IPS-20b (cell line): ENCODE results near the gene CHDH.

Experiments
- H3K27ac ChIP-seq: one replicate; pipeline ENCODE4 v1.5.1; 2013; ENCODE audit warnings: low read length
- H3K27me3 ChIP-seq: 2 replicates; pipeline ENCODE4 v1.6.1; 2013; ENCODE audit warnings: mild to moderate bottlenecking, low read length, inconsistent platforms; ENCODE audit not compliant: insufficient read depth
- H3K36me3 ChIP-seq: 2 replicates; pipeline ENCODE4 v1.6.1; 2013; ENCODE audit warnings: low read depth, mild to moderate bottlenecking, inconsistent platforms, low read length, moderate library complexity; ENCODE audit not compliant: insufficient read depth
- H3K4me1 ChIP-seq: 2 replicates; pipeline ENCODE4 v1.6.1; 2013; ENCODE audit warnings: mild to moderate bottlenecking, control low read depth, inconsistent platforms, low read length, moderate library complexity; ENCODE audit not compliant: insufficient read depth
- H3K4me3 ChIP-seq: 2 replicates; pipeline ENCODE4 v1.5.1; 2013; ENCODE audit warnings: mild to moderate bottlenecking, low read length, inconsistent platforms
- H3K9ac ChIP-seq: 2 replicates; pipeline ENCODE4 v1.6.1; 2013; ENCODE audit warnings: low read depth, mild to moderate bottlenecking, inconsistent platforms, low read length, moderate library complexity
- H3K9me3 ChIP-seq: 2 replicates; pipeline ENCODE4 v1.6.1; 2013; ENCODE audit warnings: mild to moderate bottlenecking, low read depth, low read length, inconsistent platforms; ENCODE audit not compliant: insufficient read depth

The CHDH gene

DNA sequence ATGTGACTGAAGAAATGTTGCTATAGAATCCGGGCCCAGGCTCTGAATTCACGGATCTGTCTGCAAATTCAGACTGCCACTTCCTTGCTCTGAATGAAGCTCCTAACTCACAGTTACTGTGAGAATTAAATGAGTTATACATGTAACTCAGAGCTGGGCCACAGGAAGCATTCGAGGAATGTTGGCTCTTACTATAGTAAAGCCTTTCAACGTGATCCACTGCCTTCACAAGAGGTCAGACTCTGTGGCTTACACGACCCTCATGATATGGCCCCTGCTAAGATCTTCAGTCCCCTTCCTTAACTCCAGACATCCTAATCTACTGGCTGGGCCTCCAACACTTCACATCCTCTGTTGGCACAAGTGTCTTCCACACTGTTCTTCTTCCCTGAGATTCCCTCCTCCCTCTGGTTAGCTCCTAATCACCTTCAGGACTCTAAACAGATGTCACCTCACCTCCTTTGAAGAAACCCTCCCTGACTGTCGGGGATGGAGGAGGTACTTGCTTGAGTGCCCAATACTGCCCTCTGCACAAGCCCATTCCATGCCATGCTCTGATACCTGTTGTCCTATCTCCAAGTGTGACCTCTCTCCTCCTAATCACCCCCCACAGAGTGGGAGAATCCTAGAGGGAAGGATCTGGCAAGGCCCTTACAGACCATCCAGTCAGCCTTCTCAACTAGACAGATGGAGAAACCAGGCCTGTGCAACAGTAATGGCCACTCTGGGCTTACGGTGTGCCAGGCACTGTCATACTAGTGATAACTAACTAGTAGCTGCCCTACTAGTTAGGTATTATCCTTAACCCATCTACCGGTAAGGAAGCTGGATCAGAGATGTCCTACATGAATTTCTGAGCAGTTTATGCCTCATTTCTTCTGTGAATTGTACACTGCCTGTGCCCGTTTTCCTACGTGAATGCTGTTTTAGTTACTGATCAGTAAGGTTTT lies 34.5 kb upstream of the CHDH start:
- Histone ChIP-seq H3K4me3 (peak overlapping the region; percentile 87), H3K4me1 (peaks cover 8% of the 10 kb centered on the region), H3K9me3 (no peaks in the 10 kb centered on the region), H3K27me3 (no peaks in the 10 kb centered on the region), H3K27ac (no peak overlapping the region), H3K9ac (peak overlapping the region; percentile 97), H3K36me3 (peaks cover 59% of the 10 kb centered on the region)

DNA sequence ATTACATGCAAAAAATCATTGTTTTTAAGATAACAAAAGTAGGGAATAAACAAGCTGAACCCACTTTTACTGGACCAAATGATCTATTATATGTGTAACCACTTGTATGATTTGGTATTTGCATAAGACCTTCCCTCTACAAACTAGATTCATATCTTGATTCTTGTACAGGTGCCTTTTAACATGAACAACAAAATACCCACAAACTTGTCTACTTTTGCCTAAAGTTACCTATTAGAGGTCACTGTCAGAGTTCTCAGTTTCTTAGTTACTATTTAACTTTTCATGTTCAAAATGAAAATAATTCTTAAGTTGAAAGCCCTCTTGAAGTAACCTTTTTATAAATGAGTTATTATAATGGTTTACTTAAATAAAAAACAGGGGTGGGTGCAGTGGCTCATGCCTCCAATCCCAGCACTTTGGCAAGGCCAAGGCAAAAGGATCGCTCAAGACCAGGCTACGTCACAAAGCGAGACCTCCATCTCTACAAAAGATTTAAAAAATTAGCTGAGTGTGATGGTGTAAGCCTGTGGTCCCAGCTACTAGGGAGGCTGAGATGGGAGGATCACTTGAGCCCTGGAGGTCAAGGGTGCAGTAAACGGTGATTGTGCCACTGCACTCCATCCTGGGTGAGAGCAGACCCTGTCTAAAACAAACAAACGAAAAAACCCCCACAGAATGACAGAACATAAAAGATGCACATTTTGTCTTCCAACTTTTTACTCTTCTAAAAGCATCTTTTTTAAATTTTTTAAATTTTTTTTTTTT lies 19.7 kb upstream of the CHDH start:
- Histone ChIP-seq H3K27me3 (no peaks in the 10 kb centered on the region), H3K27ac (no peak overlapping the region), H3K9ac (no peak overlapping the region), H3K4me1 (no peaks in the 10 kb centered on the region), H3K36me3 (peaks cover 85% of the 10 kb centered on the region), H3K9me3 (no peaks in the 10 kb centered on the region), H3K4me3 (no peak overlapping the region)

DNA sequence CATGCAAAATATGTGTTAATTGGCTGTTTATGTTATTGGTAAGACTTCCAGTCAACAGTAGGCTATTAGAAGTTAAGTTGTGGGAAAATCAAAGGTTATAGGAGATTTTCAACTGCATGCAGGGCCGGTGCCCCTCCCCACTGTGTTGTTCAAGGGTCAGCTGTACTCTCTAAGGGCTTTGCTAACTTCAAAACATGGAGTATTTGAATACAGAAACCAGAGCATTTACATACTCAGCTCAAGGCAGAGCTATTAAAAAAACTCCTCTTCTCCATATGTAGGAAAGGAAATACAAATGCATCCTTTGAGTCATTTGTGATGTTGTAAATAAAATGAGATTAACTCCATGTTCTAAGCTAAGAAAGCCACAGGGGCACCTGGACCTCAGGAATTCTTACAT lies 16.9 kb upstream of the CHDH start:
- Histone ChIP-seq H3K27ac (no peak overlapping the region), H3K36me3 (peaks cover 84% of the 10 kb centered on the region), H3K9me3 (no peaks in the 10 kb centered on the region)

DNA sequence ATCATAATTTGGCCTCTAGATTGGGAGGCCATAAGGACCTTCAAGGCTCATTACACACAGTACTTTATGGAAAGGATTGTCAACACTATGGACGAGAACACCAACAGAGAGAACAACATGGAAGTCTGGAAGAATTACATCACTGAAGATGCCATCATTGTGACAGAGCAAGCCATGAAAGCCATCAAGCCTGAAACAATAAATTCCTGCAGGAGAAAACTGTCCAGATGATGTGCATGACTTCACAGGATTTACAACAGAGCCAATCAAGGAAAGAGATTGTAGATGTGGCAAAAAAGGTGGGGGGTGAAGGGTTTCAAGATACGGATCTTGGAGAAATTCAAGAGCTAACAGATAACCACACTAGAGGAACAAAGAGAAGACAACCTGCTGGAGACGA lies 16.0 kb upstream of the CHDH start:
- H3K27me3 ChIP-seq, result no peaks in the 10 kb centered on the region
- H3K36me3 ChIP-seq, result peaks cover 80% of the 10 kb centered on the region
- no peaks in the 10 kb centered on the region for H3K4me1 ChIP-seq
- H3K27ac ChIP-seq, result no peak overlapping the region
- no peak overlapping the region for H3K9ac ChIP-seq
- no peaks in the 10 kb centered on the region for H3K9me3 ChIP-seq
- H3K4me3 ChIP-seq, result no peak overlapping the region

More for the DNA sequence above, 16.9 kb upstream of the CHDH start:
- H3K9ac ChIP-seq, result no peak overlapping the region
- no peak overlapping the region for H3K4me3 ChIP-seq
- no peaks in the 10 kb centered on the region for H3K4me1 ChIP-seq
- H3K27me3 ChIP-seq, result no peaks in the 10 kb centered on the region

DNA sequence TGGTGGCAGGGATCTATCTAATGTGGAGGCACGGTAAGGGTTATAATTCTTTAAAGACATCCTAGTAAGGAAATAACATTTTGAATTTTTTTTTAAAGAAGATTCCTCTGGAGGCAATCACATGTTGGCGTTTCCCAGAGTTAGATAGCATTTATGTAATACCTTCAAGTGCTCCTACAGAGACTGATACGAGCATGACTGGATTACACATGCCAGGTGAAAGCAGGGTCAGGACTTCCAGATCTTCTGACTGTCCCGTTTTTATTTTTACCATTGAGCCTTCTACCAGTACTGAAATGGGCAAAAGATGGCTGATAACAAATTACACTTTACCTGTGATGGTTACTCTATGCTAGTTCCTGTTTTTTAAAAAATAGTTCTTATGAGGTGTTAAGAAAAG lies 14.0 kb upstream of the CHDH start:
- H3K36me3 ChIP-seq, result peaks cover 66% of the 10 kb centered on the region
- H3K9ac ChIP-seq, result no peak overlapping the region
- H3K4me3 ChIP-seq, result no peak overlapping the region
- no peak overlapping the region for H3K27ac ChIP-seq
- H3K4me1 ChIP-seq, result no peaks in the 10 kb centered on the region
- no peaks in the 10 kb centered on the region for H3K27me3 ChIP-seq
- no peaks in the 10 kb centered on the region for H3K9me3 ChIP-seq

DNA sequence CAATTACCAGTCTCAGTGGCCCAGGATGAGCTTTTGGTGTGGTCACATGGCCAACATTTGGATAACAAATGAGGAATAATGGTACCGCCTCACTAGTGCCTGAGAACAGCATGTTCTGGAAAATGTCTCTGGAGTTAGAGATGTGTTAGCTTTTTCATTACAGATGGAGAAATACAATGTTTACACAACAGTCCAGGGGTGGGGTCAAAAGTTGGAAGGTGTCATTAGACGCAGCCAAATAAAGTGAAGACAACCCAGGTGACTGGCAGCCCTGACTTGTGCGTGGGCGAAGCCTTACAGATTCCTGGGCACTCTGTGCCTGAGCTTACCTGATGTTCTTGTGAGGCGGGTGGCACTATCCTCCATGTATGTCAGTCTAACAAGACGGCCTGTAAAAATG lies 13.0 kb upstream of the CHDH start:
- Histone ChIP-seq H3K36me3 (peaks cover 57% of the 10 kb centered on the region), H3K9me3 (no peaks in the 10 kb centered on the region), H3K9ac (no peak overlapping the region), H3K4me1 (no peaks in the 10 kb centered on the region), H3K4me3 (no peak overlapping the region), H3K27me3 (no peaks in the 10 kb centered on the region), H3K27ac (no peak overlapping the region)

DNA sequence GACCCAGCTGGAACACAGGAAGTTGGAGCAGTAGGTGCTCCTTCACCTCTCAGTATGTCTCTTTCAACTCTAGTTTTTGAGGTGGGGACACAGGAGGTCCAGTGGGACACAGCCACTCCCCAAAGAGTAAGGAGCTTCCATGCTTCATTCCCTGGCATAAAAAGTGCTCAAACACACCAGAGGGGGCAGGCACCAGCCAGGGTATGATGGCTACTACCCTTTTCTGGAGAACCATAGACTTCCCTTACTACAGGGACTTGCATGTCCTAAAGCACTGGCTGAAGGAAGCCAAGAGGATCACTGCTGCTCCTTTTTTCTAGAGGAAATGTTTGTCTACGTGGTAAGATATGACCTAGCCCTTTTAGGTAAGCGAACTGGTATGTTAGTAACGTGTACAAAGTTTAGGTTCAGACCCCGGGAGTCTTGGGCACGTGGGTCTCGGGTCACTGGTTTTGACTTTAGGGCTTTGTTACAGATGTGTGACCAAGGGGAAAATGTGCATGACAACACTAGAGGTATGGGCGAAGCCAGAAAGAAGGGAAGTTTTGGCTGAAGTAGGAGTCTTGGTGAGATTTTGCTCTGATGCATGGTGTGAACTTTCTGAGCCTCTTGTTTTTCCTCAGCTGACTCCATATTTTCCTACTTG lies 12.0 kb upstream of the CHDH start:
- H3K9ac ChIP-seq, result no peak overlapping the region
- peaks cover 54% of the 10 kb centered on the region for H3K36me3 ChIP-seq
- H3K27ac ChIP-seq, result no peak overlapping the region
- H3K27me3 ChIP-seq, result no peaks in the 10 kb centered on the region
- H3K9me3 ChIP-seq, result no peaks in the 10 kb centered on the region
- H3K4me1 ChIP-seq, result no peaks in the 10 kb centered on the region
- no peak overlapping the region for H3K4me3 ChIP-seq

DNA sequence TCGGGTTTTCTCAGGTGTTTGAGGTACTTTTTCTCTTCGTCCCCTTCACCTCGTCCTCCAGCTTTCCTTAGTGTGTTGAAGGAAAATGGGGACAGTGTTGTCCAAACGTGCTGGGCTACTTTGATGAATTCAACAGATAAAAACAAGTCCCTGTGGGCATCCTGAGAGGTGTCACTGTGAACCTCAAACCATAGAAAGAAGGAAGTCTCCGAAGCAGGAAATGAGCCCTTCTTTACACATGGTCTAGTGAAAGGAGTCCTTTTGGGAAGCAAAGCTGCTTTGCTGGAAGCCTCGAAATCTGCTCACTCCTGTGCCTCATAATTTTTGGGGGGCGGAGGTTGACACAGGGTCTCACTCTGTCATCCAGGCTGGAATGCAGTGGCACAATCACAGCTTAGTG lies 10.7 kb upstream of the CHDH start:
- no peaks in the 10 kb centered on the region for H3K9me3 ChIP-seq
- H3K36me3 ChIP-seq, result peaks cover 42% of the 10 kb centered on the region
- no peak overlapping the region for H3K27ac ChIP-seq
- H3K4me1 ChIP-seq, result no peaks in the 10 kb centered on the region
- H3K27me3 ChIP-seq, result no peaks in the 10 kb centered on the region
- no peak overlapping the region for H3K4me3 ChIP-seq
- no peak overlapping the region for H3K9ac ChIP-seq

DNA sequence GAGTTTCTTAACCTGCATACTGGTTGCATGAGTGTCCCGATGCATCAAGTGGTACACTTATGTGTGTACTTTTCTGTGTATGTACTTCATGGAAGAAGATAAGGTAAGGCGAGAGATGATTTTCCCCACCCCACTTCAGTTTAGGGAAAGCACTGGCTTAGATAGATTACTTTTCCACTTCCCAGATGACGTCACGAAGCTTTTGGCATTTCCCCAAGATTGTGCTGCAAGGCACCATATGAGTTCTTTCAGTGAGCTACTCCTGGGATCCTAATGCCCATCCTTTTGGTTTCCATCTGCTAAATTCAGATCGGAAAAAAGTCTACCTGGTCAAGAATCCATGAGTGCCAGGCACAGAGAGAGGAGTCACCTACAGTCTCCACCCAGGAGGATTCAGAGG lies 4.7 kb upstream of the CHDH start:
- no peak overlapping the region for H3K9ac ChIP-seq
- H3K4me1 ChIP-seq, result no peaks in the 10 kb centered on the region
- peaks cover 24% of the 10 kb centered on the region for H3K27me3 ChIP-seq
- no peak overlapping the region for H3K4me3 ChIP-seq
- no peak overlapping the region for H3K27ac ChIP-seq
- H3K36me3 ChIP-seq, result no peaks in the 10 kb centered on the region
- no peaks in the 10 kb centered on the region for H3K9me3 ChIP-seq

DNA sequence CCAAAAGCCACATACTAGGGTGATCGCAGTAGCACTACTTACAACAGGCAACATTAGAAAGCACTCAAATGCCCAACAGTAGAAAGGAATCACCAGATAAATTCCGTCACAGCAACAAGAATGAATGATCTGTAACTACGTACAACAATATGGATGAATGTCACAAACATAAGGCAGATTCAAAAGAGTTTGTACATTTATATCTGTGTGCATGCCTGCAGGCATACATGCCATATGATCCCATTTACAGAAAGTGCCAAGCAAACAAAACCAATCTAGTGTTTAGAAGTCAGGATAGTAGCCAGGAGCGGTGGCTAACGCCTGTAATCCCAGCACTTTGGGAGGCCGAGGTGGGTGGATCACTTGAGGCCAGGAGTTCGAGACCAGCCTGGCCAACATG lies 3.7 kb upstream of the CHDH start:
- H3K4me3 ChIP-seq, result no peak overlapping the region
- H3K27me3 ChIP-seq, result peaks cover 24% of the 10 kb centered on the region
- no peaks in the 10 kb centered on the region for H3K4me1 ChIP-seq
- H3K9ac ChIP-seq, result no peak overlapping the region
- no peaks in the 10 kb centered on the region for H3K36me3 ChIP-seq
- no peak overlapping the region for H3K27ac ChIP-seq
- no peaks in the 10 kb centered on the region for H3K9me3 ChIP-seq

DNA sequence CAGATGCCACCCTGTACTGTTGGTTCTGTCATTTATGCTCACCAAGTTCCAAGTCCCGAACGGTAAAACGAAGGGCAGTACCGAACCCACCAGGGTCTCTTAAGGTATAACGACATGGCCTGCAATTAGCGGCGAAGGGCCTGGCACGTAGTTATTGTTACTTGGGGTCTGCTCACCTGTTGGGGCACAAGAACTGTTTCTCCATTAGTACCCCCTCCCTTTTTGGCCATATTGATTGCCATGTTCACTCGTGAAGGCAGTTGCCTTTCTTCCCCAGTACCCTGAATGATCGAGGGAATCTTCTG lies 584 bp upstream of the CHDH start:
- H3K27ac ChIP-seq, result no peak overlapping the region
- H3K4me1 ChIP-seq, result peaks cover 18% of the 10 kb centered on the region; the same call in 1 of the 2 replicates
- H3K9me3 ChIP-seq, result no peaks in the 10 kb centered on the region
- no peaks in the 10 kb centered on the region for H3K36me3 ChIP-seq
- H3K27me3 ChIP-seq, result peaks cover 24% of the 10 kb centered on the region
- no peak overlapping the region for H3K9ac ChIP-seq
- H3K4me3 ChIP-seq, result peak overlapping the region; percentile 74

DNA sequence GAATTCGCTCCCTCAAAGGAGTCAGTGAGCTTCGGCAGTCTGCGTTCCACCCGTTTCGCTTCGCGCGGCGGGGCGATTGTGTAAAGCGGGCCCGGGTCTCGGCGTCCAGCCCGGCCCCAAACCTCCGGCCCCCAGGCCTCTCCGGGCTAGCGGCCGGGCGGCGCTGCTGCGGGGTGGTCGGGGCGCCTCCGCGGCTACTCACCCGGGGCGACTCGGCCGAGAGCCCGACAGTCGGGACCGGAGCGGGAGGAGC lies 412 bp downstream of the CHDH start:
- Histone ChIP-seq H3K4me1 (peaks cover 18% of the 10 kb centered on the region; the same call in 1 of the 2 replicates), H3K27me3 (peaks cover 24% of the 10 kb centered on the region), H3K36me3 (no peaks in the 10 kb centered on the region), H3K9ac (peak overlapping the region; percentile 80; the same call in 1 of the 2 replicates), H3K9me3 (no peaks in the 10 kb centered on the region), H3K4me3 (peak overlapping the region; percentile 74), H3K27ac (no peak overlapping the region)
